Heart left ventricle (tissue), 16 donors: ENCODE measurements around the gene TAS1R2. TPM values are rescaled to one million over a fixed set of nuclear protein-coding genes. Genes with fewer than 3 reads are reported as not detected.

Experiments
- ATAC-seq, 4 donors: fragments of 200-7000 bp; cut with Tn5 transposase; one replicate each; pipeline ENCODE4 v1.9.1; 2020 to 2022; ENCODE audit warnings: moderate library complexity in 4 of 4, mild to moderate bottlenecking in 3 of 4, moderate number of reproducible peaks in 1 of 4
- DNase-seq, 5 donors: peaks; one replicate each; pipeline ENCODE4 v3.0.0-alpha.2; 2020
- H3K27ac ChIP-seq, 12 donors: fragments of 200-600 bp; sonication (generic) in 4 of 12; one replicate each; pipeline versions ENCODE4 v1.5.0 to v1.8.0; 2016 to 2022; ENCODE audit warnings: mild to moderate bottlenecking in 2 of 12
- H3K27me3 ChIP-seq, 9 donors: fragments of 200-600 bp; sonication (generic) in 2 of 9; one replicate each; pipeline versions ENCODE4 v1.5.1 to v1.8.0; 2016 to 2022; ENCODE audit warnings: mild to moderate bottlenecking in 3 of 9
- H3K36me3 ChIP-seq, 9 donors: fragments of 200-600 bp; sonication (generic) in 2 of 9; one replicate each; pipeline versions ENCODE4 v1.5.0 to v1.8.0; 2018 to 2022; ENCODE audit warnings: mild to moderate bottlenecking in 2 of 9
- H3K4me1 ChIP-seq, 12 donors: fragments of 200-600 bp; sonication (generic) in 4 of 12; one replicate each; pipeline versions ENCODE4 v1.5.0 to v1.8.0; 2016 to 2022; ENCODE audit warnings: mild to moderate bottlenecking in 3 of 12
- H3K4me3 ChIP-seq, 12 donors: fragments of 200-600 bp; sonication (generic) in 4 of 12; one replicate each; pipeline versions ENCODE4 v1.5.0 to v1.8.0; 2017 to 2022; ENCODE audit warnings: mild to moderate bottlenecking in 9 of 12, moderate library complexity in 4 of 12
- H3K9me3 ChIP-seq, 12 donors: fragments of 200-600 bp; sonication (generic) in 4 of 12; one replicate each; pipeline versions ENCODE4 v1.5.0 to v1.8.0; 2016 to 2022; ENCODE audit warnings: mild to moderate bottlenecking in 1 of 12
- CTCF ChIP-seq, 12 donors: fragments of 200-600 bp; sonication (generic) in 4 of 12; IDR thresholded peaks; one replicate each; pipeline versions ENCODE4 v1.5.0 to v1.8.0; 2018 to 2022; ENCODE audit warnings: antibody characterized with exemption in 12 of 12, mild to moderate bottlenecking in 5 of 12
- POLR2A ChIP-seq, 2 donors: fragments of 450-650 bp; IDR thresholded peaks; one replicate each; pipeline ENCODE4 v1.6.1; 2017; ENCODE audit warnings: antibody characterized with exemption in 2 of 2, mild to moderate bottlenecking in 2 of 2, moderate library complexity in 2 of 2
- WGBS, 4 donors: extraction: QIAGEN DNeasy Blood & Tissue Kit in 2 of 4; methylation state at CpG; one replicate each; pipeline versions ENCODE4 v1.1.5 to v1.1.7; 2013 to 2018; 5-methylcytosine and 5-hydroxymethylcytosine counted together
- intact Hi-C, 10 donors: fragments of 100-400 bp; cut with DNase I; formaldehyde crosslinking; loops; one replicate each; pipeline versions ENCODE4 v1.11.1 to v1.14.2; 2022
- long read RNA-seq, 3 donors: library from polyadenylated mRNA; unstranded; transcript quantifications; one replicate each; pipeline ENCODE4 v2.0.0, GENCODE V29; 2020 to 2021
- polyA plus RNA-seq, 2 donors: library from polyadenylated mRNA; stranded (reverse); fragments of 200-250 nt; gene quantifications; one replicate each; pipeline ENCODE4 v1.2.3, GENCODE V29; 2013
- total RNA-seq, 9 donors: library from RNA; depleted of rRNA in 2 of 9; stranded (reverse); fragments of >200 nt in 2 of 9; fragmentation: NEBNext Ultra II Directional in 3 of 9; extraction: Animal tissue kit (Norgen Biotek cat#: 25700) in 3 of 9; gene quantifications; one replicate each; pipeline versions ENCODE4 v1.1.0 to v1.2.4, GENCODE V29; 2016 to 2023
- donor health status: ischemic (EF 13 %, LVEDD 7.1; RV severe dilation, severe dysfunction).
- donor health status: healthy with polysubstance abuse.
- donor health status: DM: no; HTN: yes; CAD: no.
- donor health status: DM: no; HTN: no; CAD: no.
- donor health status: ischemic (EF 25% LVEDD 6.9; RV normal size, moderate dysfunction).
- donor health status: ischemic (EF 25% LVEDD 5.7; RV mildly dilated, moderate dysfunction).
- donor health status: healthy.
- donor health status: DM: yes; HTN: yes; CAD: no.
- donor health status: ischemic (EF 35%, LVEDD 5.7; RV mildly dilated, moderate dysfunction).
- donor health status: nonischemic (EF 11% LVEDD 7.7; RV severe dilation, severe dysfunction).
- donor health status: DM: yes; HTN: yes; CAD: no.
- donor health status: PGD.
- donor health status: ischemic (EF 29% LVEDD 5.4; RV normal size, mild dysfunction).
- donor health status: nonischemic (EF 23%, LVEDD 6.1; RV moderate dilation, normal function).

The TAS1R2 gene
- total RNA-seq (not detected), polyA plus RNA-seq (not detected)
- long read RNA-seq, donor 1: 0 reads
- long read RNA-seq, donor 2: 0 reads
- long read RNA-seq, donor 3: 0 reads

GRCh38 chr1:18859560-18859959, at the start of gene TAS1R2:
TSS of gene TAS1R2 (minus strand) at chr1:18859660. CDS start at chr1:18859660, 0 bp downstream.
- ATAC-seq (no peak), DNase-seq (no peak)
- Histone ChIP-seq H3K27me3 (peaks cover 0 to 6% (median 0%) of the 10 kb centered on the region in 9 donors), H3K4me3 (no peak within 1 kb of the TSS), H3K9me3 (no peaks in the 10 kb centered on the region), H3K36me3 (no peaks in the 10 kb centered on the region), H3K4me1 (no peaks in the 10 kb centered on the region), H3K27ac (no peak within 1 kb of the TSS)
- WGBS, 4 donors: 56 to 69% (median 64%) methylated on average over 4 of the region's 4 CpGs
- intact Hi-C loops: no loop called here
- TF ChIP-seq CTCF (IDR thresholded peaks at IDR 0.05) (no peak), POLR2A (IDR thresholded peaks at IDR 0.05) (no peak)

GRCh38 chr1:18907917-18908845, 48.7 kb upstream of the TAS1R2 start:
- DNase-seq (no peak), ATAC-seq (peak in 3 of 4 donors; percentile 23 to 58 (median 46))
- TF ChIP-seq POLR2A (IDR thresholded peaks at IDR 0.05) (no peak), CTCF (IDR thresholded peaks at IDR 0.05) (no peak)
- peaks cover 0 to 48% (median 37%) of the 10 kb centered on the region in 9 donors for H3K36me3 ChIP-seq
- no peaks in the 10 kb centered on the region for H3K27me3 ChIP-seq
- WGBS, 4 donors: 55 to 68% (median 60%) methylated on average over 21 to 22 of the region's 22 CpGs
- H3K4me1 ChIP-seq: peaks cover 0 to 42% (median 32%) of the 10 kb centered on the region in 12 donors
- no peak overlapping the region for H3K4me3 ChIP-seq
- intact Hi-C loops: loop anchor here (2.0 to 10.0 kb wide), 11 partner anchors 44 to 407 kb away; partner anchors contain the start of genes IFFO2 (in 2 of the 10), AKR7A2 (in 1 of the 10) and SLC66A1 (in 1 of the 10)
- peak overlapping the region; percentile 20 to 84 (median 66) for H3K27ac ChIP-seq
- no peaks in the 10 kb centered on the region for H3K9me3 ChIP-seq

- Histone ChIP-seq H3K27me3 (no peaks in the 10 kb centered on the region), H3K36me3 (peaks cover 0 to 46% (median 37%) of the 10 kb centered on the region in 9 donors), H3K27ac (peak overlapping the region; percentile 20 to 84 (median 68)), H3K9me3 (no peaks in the 10 kb centered on the region), H3K4me1 (peaks cover 0 to 40% (median 29%) of the 10 kb centered on the region in 12 donors), H3K4me3 (no peak overlapping the region)
- DNase-seq (peak in 4 of 5 donors; percentile 51 to 71 (median 63)), ATAC-seq (peak in 3 of 4 donors; percentile 19 to 50 (median 24))
- intact Hi-C loops: loop anchor here (2.0 to 10.0 kb wide), 11 partner anchors 45 to 408 kb away; partner anchors contain the start of genes IFFO2 (in 2 of the 10), AKR7A2 (in 1 of the 10) and SLC66A1 (in 1 of the 10)
- TF ChIP-seq CTCF (IDR thresholded peaks at IDR 0.05): peak; percentile 75 to 96 (median 90)
- no peak for TF ChIP-seq POLR2A (IDR thresholded peaks at IDR 0.05)
- WGBS, 4 donors: 35 to 54% (median 44%) methylated on average over 12 to 16 of the region's 16 CpGs
Measured at GRCh38 chr1:18907021-18907916, 47.8 kb upstream of the TAS1R2 start.
